COLO829 (cell line): ENCODE measurements around the gene FICD.
"Not testable (repeated sequence)": the region's sequence is repeated elsewhere in the genome, so short reads cannot be mapped to it uniquely, and the experiment has no call there.

Experiments
- DNase-seq: peaks from one replicate; pipeline ENCODE4 v3.0.0; 2012; ENCODE audit warnings: low spot score

Gene FICD

DNA sequence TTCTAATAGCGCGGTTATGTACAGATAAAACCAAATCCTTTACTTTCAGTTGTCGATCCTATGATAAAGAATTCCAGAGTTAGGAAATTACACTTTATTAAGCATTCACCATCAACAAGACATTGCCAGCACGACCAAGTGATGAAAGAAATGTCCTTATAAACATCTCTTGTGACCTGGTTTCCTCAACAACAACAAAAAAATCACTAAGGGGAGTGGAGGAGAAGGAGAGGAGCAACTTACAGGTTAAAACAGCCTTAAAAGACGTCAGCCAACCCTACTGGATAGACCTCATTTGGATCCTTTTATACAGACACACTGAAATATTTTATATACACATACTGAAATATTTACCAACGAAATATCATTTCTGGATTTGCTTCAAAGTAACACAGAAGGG is 23.1 kb downstream of the FICD start:
- DNase-seq: no peak

- no peak for DNase-seq
Measured at GRCh38 chr12:108538616-108539195, 23.6 kb downstream of the FICD start.

DNA sequence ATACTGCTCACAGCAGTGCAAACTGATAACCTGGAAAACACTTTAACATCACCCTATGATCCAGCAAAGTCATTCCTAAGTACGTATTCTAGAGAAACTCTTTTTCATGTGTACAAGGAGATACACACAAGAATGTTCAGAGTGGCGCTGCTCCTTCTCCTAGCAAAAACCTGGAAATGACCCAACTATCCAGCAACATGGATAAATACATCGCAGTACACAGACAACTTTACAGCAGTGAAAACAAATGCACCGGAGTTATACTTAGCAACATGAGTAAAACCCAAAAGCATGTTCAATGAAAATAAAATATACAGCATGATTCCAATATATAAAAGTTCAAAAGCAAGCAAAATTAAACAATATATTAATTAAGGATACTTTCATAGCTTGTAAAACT is 27.2 kb downstream of the FICD start:
- DNase-seq: no peak

GRCh38 chr12:108543652-108544051 is 28.6 kb downstream of the FICD start:
- DNase-seq: no peak

- DNase-seq: no peak
Measured at GRCh38 chr12:108547686-108548085, 32.6 kb downstream of the FICD start.

DNA sequence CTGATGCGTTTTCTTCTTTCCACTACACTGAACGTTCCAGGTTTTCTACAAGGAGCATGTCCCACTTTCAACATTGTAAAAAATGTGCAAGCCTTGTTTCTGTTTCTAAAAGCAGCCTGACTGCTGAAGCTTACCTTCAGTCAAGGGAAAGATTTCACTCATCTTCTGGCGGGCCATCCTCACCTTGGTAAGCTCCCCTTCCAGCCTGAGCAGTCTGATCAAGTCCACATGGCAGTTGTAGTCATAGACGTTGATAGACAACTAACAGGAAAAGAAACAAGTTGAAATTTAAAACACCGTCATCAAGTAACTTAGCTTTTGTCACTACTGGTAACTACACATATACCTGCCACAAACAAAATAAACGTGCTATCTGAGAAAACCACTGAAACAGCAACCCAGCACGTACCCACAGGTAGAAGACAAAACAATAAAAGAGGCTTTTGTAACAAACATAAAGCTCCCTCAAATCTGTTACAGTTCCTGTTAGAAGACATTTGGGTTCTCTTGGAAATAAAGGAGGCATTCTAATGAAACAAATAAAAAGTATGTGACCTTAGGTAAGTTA is 34.0 kb downstream of the FICD start:
- DNase-seq: no peak

GRCh38 chr12:108551535-108551934 is 36.5 kb downstream of the FICD start:
- no peak for DNase-seq

DNA sequence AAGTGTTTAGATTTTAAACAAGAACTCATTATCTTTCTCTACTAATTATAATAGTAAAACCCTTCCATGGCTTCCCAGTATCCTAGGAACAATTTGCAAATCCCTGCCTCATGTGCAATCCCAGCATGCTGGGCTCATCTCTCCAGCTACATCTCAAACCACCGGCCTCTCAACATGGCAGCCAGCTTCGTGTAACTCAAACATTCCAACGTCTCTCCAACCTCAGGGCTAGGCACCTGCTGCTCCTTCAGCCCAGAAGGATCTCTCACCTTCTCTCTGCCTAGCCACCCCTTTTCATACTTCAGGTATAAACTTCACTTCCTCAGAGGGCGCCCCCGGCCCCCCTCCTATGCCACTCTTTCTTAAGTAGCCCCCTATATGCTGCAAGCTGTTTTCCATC is 38.7 kb downstream of the FICD start:
- no peak for DNase-seq

DNA sequence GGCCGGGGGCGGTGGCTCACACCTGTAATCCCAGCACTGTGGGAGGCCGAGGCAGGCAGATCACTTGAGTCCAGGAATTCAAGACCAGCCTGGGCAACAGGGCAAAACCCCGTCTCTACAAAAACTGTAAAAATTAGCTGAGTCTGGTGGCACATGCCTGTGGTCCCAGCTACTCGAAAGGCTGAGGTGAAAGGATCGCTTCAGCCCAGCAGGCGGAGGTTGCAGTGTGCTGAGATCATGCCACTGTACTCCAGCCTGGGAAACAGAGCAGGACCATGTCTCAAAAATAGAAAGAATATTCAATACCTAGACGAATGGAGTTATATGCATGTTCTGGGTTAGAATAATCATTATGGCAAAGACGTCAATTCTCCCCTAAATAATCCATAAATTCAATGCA is 40.3 kb downstream of the FICD start:
- not testable (repeated sequence) for DNase-seq

DNA sequence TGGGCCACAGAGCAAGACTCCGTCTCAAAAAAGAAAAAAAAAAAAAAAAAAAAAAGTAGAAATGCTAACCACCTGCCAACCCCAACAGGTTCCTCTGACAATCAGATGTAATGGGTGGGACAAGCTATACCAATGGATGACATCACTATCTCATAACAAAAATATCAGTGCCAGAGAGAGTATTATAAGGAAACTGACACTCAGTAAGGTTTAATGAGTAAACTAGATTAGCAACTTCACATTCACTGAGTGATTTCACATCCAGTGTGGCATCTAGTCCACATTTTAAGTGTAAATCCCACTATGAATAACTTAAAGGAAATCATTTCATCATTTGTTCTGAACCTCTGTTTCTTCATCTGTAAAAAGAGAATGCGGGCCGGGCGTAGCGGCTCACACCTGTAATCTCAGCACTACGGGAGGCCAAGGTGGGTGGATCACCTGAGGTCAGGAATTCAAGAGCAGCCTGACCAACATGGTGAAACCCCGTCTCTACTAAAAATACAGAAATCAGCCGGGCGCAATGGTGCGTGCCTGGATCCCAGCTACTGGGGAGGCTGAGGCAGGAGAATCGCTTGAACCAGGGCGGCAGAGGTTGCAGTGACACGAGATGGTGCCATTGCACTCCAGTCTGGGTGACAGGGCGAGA is 44.1 kb downstream of the FICD start:
- DNase-seq: no peak

- DNase-seq: no peak
Measured at GRCh38 chr12:108559748-108560147, 44.7 kb downstream of the FICD start.

DNA sequence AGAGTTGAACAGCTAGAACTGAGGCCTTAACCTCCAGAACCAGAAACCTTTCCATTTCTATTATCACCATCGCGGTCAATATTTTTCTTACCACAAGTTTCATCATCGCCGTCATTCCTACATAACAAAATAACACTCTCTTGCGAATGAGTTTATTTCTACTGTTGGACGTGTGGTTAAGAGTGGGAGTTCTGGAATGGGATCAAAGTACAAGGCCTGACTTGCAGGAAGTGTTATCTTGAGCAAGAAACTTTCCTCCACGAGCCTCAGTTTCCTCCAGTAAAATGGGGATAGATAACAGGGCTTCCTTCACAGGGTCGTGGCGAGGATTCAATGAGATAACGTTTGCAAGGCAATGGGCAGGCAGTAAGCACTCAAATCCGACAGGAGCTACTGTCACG is 45.2 kb downstream of the FICD start:
- no peak for DNase-seq

DNA sequence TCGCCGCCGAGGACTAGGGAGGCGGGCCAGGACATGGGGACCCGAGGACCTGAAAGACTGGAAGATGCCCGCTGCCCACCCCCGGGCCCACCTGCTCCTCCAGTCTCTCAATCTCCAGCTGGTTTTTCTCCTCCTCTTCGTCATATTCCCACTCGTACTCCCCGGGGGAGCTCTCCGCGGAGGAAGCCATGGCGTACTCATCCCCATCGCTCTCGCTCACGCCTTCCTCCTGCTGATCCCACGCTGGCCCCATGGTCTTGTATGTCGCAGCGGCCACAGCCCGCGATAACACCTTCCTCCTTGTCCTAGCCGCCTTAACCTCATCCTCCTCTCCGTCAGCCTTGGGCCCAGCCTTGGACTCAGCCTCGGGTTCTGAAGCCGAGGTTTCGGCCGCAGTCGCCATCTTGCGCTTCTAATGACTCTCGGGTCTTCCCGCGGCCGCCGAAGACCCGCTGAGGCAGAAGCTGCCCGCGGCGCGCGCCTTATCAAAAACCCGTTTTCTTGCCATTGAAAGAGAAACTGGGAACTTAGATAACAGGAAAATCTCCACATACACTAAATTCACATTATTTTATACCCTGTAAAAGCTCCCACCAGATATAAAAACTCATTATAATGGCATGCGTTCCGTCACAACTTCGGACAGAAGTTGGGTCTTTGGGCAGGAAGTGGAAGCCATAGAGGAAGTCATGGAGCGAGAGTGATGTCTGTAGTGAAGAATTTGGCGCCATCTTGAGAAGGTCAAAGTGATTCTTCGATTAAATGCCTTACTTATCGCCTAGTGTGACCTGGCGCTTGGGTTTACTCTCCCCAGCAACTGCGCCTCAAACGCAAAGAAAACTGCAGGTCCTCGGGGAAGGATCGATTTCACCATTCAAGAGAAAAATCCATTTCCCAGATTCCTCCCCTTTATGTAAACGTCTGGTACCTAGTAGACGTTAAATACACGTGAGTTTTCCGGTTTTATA is 46.0 kb downstream of the FICD start, which contains the start of gene SART3:
Gene SART3 (minus strand): TSS at position 422 of the 968 bp plus-strand sequence. CDS start 19 bp downstream, at position 403.
- peak; percentile 96 for DNase-seq

DNA sequence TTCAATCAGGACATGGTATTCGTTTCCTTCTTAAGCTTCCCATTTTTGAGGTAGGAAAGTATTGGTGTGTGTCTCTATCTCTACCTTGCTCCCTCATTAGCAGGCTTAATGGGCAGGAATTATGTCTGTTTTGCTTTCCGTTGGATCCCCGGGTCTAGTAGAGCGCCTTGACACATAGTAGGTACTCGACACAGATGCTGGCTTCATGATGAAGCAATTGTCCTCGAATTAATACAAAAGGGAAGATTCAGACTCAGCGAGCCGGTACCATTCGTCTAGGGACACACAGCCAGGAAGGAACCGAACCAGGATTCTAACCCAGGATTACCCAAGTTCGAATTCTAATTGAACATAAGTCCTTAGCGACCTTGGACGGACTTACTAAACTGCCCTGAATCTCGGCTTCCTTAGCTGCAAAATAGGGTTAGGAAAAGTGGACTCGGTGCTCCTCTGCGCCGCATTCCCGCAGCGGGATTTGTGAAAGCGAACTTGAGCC is 46.8 kb downstream of the FICD start:
- DNase-seq: no peak

DNA sequence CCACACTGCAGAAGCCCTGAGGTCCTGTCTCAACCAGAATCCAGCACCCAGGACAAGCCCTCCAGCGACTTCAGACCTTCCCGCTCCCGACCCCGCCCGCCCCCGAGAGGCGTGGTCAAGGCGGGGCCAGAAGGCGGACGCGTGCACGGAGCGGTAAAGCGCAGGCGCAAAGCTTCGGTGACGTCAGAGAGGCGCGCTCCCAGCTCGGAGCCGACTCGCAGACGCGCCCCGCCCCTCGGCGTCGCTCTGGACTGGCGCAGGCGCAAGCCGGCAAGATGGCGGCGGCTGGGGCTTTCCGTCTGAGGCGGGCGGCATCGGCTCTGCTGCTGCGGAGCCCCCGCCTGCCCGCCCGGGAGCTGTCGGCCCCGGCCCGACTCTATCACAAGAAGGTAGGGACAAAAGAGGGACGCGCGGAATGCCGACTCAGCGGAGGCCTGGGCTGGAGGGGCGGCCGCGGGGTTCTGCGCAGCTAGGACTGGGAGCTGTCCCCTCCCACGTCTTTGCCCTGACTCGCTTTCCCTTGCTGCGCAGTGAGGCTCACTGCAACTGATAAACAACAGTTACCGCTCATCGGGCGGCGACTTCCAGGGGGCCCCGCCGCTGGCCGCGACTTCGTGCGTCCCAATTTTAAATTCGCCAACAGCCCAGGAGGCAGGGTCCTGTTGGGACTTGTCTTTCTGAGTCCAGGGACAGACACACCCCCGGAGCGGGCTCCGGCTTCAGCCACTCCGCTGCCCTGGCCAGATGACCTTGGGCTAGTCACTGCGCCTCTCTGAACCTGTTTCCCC is 47.5 kb downstream of the FICD start, which contains the start of gene ISCU:
Gene ISCU (plus strand): TSS at position 249 of the 788 bp plus-strand sequence. CDS start 27 bp downstream, at position 276.
- peak; percentile 99 for DNase-seq

DNA sequence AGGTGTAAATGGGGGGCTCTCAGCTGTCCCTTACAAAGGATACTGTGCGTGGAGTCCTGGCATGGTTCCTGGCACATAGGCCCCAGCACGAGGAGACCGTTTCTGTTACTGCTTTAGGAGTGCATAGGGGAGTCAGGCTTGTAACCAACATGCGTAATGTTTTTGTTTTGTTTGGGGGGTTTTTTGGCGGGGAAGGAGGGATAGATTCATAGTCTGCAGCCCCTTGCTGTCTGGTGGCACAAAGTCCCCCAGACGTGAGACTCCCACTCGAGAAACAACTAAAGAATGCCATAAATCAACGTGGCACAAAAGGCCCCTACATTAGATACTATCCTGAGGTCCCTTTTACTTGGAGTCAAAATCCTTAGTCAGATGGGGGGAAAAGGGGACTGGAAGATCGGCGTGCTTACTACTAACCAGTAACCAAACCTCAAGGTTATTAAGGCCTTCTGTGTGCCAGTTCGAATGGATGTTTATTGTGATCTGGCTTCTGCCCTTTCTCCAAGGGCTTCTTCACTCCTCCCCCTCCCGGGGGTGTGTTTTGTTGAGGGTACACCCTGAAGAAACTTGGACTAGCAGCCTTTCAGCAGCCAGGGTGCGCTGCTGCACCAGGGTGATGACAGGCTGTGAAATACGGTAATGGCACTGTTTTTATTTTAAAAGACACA is 48.2 kb downstream of the FICD start:
- peak; percentile 89 for DNase-seq

DNA sequence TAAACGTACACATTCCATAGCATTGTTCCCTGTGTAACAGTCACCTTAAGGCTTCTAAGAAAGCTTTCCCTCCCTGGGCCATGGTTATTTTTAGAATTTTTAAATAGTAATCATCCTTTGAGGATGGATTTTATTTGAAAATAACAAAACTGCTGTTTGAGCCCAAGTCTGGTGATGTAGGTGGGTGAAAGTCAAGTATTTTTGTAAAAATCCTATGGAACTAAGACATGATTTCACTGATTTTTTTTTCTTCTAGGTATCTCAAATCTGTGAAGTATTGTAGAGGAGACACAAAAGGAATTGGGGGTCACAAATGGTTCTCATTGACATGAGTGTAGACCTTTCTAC is 48.7 kb downstream of the FICD start:
- no peak for DNase-seq

DNA sequence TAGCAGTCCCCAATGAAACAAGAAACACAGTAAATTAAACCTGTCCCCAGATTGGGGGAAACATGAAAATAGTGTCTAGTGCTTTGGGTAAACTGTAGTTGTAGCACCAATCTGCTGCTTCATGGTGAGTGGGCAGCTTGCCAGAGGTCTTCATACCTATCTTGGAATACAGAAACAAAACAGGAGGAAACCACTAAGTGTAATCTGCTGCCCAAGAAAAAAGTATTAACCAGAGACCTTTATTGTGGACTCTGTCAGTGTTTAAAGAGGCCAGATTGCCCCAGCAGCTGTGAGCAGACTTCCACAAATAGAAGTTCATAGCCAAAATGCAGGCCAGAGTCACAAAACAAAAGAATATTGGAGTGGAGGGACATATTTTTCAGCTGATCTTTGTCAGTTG is 49.6 kb downstream of the FICD start:
- no peak for DNase-seq

- no peak for DNase-seq
Measured at GRCh38 chr12:108565146-108565545, 50.1 kb downstream of the FICD start.

GRCh38 chr12:108565976-108566375 is 50.9 kb downstream of the FICD start:
- DNase-seq: peak; percentile 69

- no peak for DNase-seq
Measured at GRCh38 chr12:108566452-108566851, 51.4 kb downstream of the FICD start.
